ENCODE data around the gene NAGLU.

Gene NAGLU

DNA sequence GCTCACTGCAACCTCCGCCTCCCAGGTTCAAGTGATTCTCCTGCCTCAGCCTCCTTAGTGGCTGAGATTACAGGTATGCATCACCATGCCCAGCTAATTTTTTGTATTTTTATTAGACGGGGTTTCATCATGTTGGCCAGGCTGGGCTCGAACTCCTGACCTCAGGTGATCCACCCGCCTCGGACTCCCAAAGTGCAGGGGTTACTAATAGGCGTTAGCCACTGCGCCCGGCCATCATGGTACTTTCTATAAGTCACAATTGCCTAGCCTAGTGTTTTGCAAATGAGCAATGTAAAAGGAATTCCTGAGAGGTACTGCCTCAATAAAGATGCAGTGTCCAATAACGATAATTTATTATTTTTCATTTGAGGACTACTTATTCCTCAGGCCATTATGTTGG is 55.4 kb downstream of the NAGLU start:
- DNase-seq (ENCODE audit: low read depth): no peak
- H3K4me3 ChIP-seq (replicated peaks; ENCODE audit: low read depth, low read length): no peak overlapping the region
- TF ChIP-seq CTCF (IDR thresholded peaks at IDR 0.05; ENCODE audit: low read length, missing control alignments): no peak

Measured in fibroblast of pulmonary artery (primary cell).